Suprapubic skin (tissue), 4 donors: Measurements from ENCODE around the gene LAMP1. TPM values are rescaled to one million over a fixed set of nuclear protein-coding genes. Genes with fewer than 3 reads are reported as not detected.

Experiments
- DNase-seq, 2 donors: peaks; one replicate each; pipeline ENCODE4 v3.0.0-alpha.2; 2019; ENCODE audit warnings: low spot score in 2 of 2
- H3K27ac ChIP-seq: fragments of 200-600 bp; sonication (generic); one replicate; pipeline ENCODE4 v1.5.1; 2019
- H3K27me3 ChIP-seq: fragments of 200-600 bp; sonication (generic); one replicate; pipeline ENCODE4 v1.5.1; 2019
- H3K36me3 ChIP-seq: fragments of 200-600 bp; sonication (generic); one replicate; pipeline ENCODE4 v1.5.1; 2019
- H3K4me1 ChIP-seq: fragments of 200-600 bp; sonication (generic); one replicate; pipeline ENCODE4 v1.5.1; 2019
- H3K4me3 ChIP-seq: fragments of 200-600 bp; sonication (generic); one replicate; pipeline ENCODE4 v1.5.1; 2019; ENCODE audit warnings: mild to moderate bottlenecking
- H3K9me3 ChIP-seq: fragments of 200-600 bp; sonication (generic); one replicate; pipeline ENCODE4 v1.5.1; 2019
- EP300 ChIP-seq: sonication (generic); formaldehyde crosslinking; IDR thresholded peaks from one replicate; pipeline ENCODE4 v1.6.1; 2017; ENCODE audit warnings: antibody characterized with exemption
- POLR2A ChIP-seq, 2 donors: fragments of 450-650 bp; IDR thresholded peaks; one replicate each; pipeline ENCODE4 v1.6.1; 2017; ENCODE audit warnings: antibody characterized with exemption in 2 of 2, mild to moderate bottlenecking in 2 of 2, moderate library complexity in 2 of 2
- POLR2AphosphoS5 ChIP-seq, 3 donors: sonication (generic); formaldehyde crosslinking; IDR thresholded peaks; one replicate each; pipeline ENCODE4 v1.6.1; 2017; ENCODE audit warnings: antibody characterized with exemption in 3 of 3
- WGBS: methylation state at CpG from one replicate; pipeline ENCODE4 v1.1.5; 2018; 5-methylcytosine and 5-hydroxymethylcytosine counted together
- total RNA-seq, 4 donors: library from RNA; depleted of rRNA; stranded (reverse); fragments of >200 nt; gene quantifications; one replicate each; pipeline ENCODE4 v1.1.0, GENCODE V29; 2016
- TF ChIP-seq, protein P1 (sequence below), 2 donors: fragments of 200-600 bp in 1 of 2; fragments of 450-650 bp in 1 of 2; sonication (generic) in 1 of 2; IDR thresholded peaks; one replicate each; pipeline ENCODE4 v1.5.1; 2016 to 2019; ENCODE audit warnings: antibody characterized with exemption in 2 of 2, mild to moderate bottlenecking in 1 of 2, moderate library complexity in 1 of 2

Gene LAMP1
- total RNA-seq, 4 donors from 2014 or later = 131 to 255 (median 222) TPM

DNA sequence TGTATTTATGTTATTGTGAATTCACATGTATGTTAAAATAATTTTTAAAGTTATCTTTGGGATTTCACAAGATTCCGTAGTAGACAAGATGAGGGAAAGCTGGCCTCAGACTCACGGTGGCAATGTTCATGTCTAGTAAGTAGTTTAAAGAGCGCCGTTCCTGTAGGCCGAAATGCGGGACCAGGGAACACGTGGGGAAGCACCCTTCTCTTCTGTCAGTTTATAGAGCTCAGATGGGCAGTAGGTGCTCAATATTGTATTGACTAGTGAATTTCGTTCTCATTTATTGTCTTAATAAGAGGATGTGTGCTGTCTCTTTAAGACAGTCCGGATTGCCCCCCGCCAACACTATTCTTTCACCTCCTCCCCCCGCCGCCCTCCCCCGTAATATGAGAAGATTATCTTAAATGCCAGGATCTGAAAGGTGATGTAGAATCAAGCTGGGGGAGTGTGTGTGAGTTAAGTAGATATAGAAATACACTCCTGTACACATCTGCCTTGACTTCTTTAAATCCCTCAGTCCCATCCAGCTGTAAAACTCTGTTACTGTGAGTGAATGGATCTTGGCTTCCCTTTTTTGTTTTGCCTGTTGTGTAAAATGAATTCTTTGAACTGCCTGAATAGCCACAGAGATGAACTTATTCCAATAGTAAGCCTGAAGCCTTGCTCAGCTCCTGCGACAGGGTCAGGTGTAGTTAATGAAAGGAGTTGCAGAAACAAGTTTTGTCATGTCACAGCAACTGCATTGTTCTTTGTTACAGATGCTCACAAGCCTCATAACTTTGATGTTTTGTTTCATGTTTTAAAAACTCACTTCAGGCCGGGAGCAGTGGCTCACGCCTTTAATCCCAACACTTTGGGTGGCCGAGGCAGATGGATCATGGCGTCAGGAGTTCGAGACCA lies 1.3 kb downstream of the LAMP1 start:
- 20% methylated on average over 19 of the region's 19 CpGs for WGBS
- H3K36me3 ChIP-seq = no peaks in the 10 kb centered on the region
- peak overlapping the region; percentile 97 for H3K27ac ChIP-seq
- no peaks in the 10 kb centered on the region for H3K9me3 ChIP-seq
- peak overlapping the region; percentile 93 for H3K4me3 ChIP-seq
- peaks cover 45% of the 10 kb centered on the region for H3K4me1 ChIP-seq
- no peak for DNase-seq
- TF ChIP-seq EP300 (no peak), POLR2A (IDR thresholded peaks at IDR 0.05) (no peak), POLR2AphosphoS5 (IDR thresholded peaks at IDR 0.05) (no peak)
- TF ChIP-seq, protein P1, sequence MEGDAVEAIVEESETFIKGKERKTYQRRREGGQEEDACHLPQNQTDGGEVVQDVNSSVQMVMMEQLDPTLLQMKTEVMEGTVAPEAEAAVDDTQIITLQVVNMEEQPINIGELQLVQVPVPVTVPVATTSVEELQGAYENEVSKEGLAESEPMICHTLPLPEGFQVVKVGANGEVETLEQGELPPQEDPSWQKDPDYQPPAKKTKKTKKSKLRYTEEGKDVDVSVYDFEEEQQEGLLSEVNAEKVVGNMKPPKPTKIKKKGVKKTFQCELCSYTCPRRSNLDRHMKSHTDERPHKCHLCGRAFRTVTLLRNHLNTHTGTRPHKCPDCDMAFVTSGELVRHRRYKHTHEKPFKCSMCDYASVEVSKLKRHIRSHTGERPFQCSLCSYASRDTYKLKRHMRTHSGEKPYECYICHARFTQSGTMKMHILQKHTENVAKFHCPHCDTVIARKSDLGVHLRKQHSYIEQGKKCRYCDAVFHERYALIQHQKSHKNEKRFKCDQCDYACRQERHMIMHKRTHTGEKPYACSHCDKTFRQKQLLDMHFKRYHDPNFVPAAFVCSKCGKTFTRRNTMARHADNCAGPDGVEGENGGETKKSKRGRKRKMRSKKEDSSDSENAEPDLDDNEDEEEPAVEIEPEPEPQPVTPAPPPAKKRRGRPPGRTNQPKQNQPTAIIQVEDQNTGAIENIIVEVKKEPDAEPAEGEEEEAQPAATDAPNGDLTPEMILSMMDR (IDR thresholded peaks at IDR 0.05) = no peak
- no peaks in the 10 kb centered on the region for H3K27me3 ChIP-seq

DNA sequence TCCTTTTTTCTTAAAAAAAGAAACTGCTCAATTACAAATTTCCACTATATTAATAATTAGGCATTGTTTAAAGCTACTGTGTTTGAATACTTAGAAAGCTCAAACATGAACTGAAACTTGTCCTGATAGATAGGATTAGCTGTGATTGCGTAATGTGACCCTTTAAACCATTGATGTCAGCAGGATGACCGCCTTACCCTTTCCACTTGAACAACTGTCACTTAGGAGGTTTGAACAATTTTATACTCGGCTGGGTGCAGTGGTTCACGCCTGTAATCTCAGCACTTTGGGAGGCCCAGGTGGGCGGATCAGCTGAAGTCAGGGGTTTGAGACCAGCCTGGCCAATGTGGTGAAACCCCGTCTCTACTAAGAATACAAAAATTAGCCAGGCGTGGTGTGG lies 2.9 kb downstream of the LAMP1 start:
- H3K27ac ChIP-seq = no peak overlapping the region
- H3K4me1 ChIP-seq = peaks cover 61% of the 10 kb centered on the region
- 85% methylated on average over 7 of the region's 7 CpGs for WGBS
- DNase-seq = no peak
- H3K27me3 ChIP-seq = no peaks in the 10 kb centered on the region
- no peak overlapping the region for H3K4me3 ChIP-seq
- no peak for TF ChIP-seq EP300
- no peak for TF ChIP-seq POLR2A (IDR thresholded peaks at IDR 0.05)
- TF ChIP-seq POLR2AphosphoS5 (IDR thresholded peaks at IDR 0.05) = no peak
- TF ChIP-seq, protein P1 (IDR thresholded peaks at IDR 0.05) = no peak
- no peaks in the 10 kb centered on the region for H3K9me3 ChIP-seq
- no peaks in the 10 kb centered on the region for H3K36me3 ChIP-seq

DNA sequence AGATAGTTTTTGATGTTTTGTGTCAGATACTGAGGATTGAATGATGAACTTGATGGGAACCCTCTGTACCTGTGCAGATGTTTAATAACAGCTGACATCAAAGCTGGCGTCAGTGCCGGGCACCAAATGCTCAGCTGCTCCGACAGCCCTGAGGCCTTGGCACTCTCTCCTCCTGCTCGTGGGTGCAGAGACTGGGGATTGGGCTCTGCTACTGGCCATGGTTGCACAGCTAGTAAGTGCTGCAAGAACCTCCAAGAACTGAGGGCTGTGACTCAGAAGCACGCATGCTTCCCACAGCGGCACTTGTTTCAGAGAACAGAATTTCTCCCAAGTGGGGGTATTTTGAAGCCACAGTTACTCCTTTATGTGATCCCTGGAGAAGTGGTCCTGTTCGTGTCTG lies 5.9 kb downstream of the LAMP1 start:
- H3K4me3 ChIP-seq = no peak overlapping the region
- no peaks in the 10 kb centered on the region for H3K27me3 ChIP-seq
- peaks cover 61% of the 10 kb centered on the region for H3K4me1 ChIP-seq
- no peak overlapping the region for H3K27ac ChIP-seq
- DNase-seq = no peak
- no peaks in the 10 kb centered on the region for H3K36me3 ChIP-seq
- no peaks in the 10 kb centered on the region for H3K9me3 ChIP-seq
- no peak for TF ChIP-seq POLR2AphosphoS5 (IDR thresholded peaks at IDR 0.05)
- no peak for TF ChIP-seq EP300
- TF ChIP-seq, protein P1 (IDR thresholded peaks at IDR 0.05) = no peak
- no peak for TF ChIP-seq POLR2A (IDR thresholded peaks at IDR 0.05)
- WGBS = 62% methylated on average over 4 of the region's 7 CpGs

DNA sequence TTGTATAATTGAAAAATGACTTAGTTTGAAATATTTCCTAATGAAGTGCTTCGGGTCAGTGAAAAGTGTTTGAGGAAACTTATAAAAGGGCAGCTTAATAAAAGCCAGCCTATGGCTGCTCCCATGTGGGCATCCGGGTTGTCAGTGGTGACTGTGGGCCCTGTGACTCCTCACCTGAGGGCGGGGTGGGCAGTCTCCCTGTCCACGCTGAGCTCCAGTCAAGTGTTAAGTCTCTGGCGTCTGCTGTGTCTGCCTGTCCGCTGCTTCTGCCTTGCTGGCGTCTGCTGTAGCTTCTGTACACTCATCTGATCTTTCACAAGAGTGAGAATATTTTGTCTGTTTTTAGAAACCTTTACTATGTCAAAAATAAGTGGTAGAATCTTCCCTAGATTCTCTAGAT lies 7.1 kb downstream of the LAMP1 start:
- H3K36me3 ChIP-seq = no peaks in the 10 kb centered on the region
- DNase-seq = no peak
- no peak overlapping the region for H3K4me3 ChIP-seq
- no peaks in the 10 kb centered on the region for H3K27me3 ChIP-seq
- no peak overlapping the region for H3K27ac ChIP-seq
- peaks cover 50% of the 10 kb centered on the region for H3K4me1 ChIP-seq
- WGBS = 78% methylated on average over 7 of the region's 7 CpGs
- TF ChIP-seq POLR2AphosphoS5 (IDR thresholded peaks at IDR 0.05) (no peak), POLR2A (IDR thresholded peaks at IDR 0.05) (no peak), EP300 (no peak)
- TF ChIP-seq, protein P1 (IDR thresholded peaks at IDR 0.05) = no peak
- H3K9me3 ChIP-seq = no peaks in the 10 kb centered on the region

DNA sequence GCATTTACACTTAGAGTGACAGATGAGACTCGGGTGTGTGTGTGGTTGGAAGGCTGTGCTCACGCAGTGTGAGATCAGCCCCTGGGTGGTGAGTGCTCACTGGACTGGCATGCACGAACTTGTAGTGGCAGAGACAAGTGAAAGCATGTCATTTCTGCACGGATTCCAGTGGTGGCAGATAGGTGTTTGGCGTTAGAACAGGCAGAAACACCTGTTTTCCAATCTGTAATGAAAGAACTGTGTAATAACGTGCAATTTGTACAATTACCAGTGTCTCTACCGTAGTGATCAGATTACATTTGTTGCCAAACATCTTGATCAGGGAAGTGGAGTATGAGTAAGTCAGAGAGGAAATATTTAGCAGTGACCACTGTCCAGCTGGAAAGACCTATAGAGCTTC lies 8.2 kb downstream of the LAMP1 start:
- Histone ChIP-seq H3K4me1 (peaks cover 40% of the 10 kb centered on the region), H3K27ac (peak overlapping the region; percentile 47), H3K36me3 (peaks cover 8% of the 10 kb centered on the region), H3K4me3 (no peak overlapping the region), H3K9me3 (no peaks in the 10 kb centered on the region), H3K27me3 (no peaks in the 10 kb centered on the region)
- peak in 1 of 3 donors; percentile 16 for TF ChIP-seq POLR2AphosphoS5 (IDR thresholded peaks at IDR 0.05)
- TF ChIP-seq, protein P1 (IDR thresholded peaks at IDR 0.05) = no peak
- 22% methylated on average over 7 of the region's 7 CpGs for WGBS
- DNase-seq = no peak
